Chondrocyte (in vitro differentiated cells): ENCODE results near the gene QSER1. TPM values are rescaled to one million over a fixed set of nuclear protein-coding genes. Genes with fewer than 3 reads are reported as not detected.
"Not testable (repeated sequence)": the region's sequence is repeated elsewhere in the genome, so short reads cannot be mapped to it uniquely, and the experiment has no call there.

Source experiments
- DNase-seq: peaks from one replicate; pipeline ENCODE4 v3.0.0; 2021; ENCODE audit warnings: mixed read lengths, low spot score
- H3K27ac Mint-ChIP-seq: one replicate; pipeline ENCODE4 v1.8.0; 2021; ENCODE audit warnings: mild to moderate bottlenecking, moderate library complexity, mixed read lengths; ENCODE audit not compliant: unreplicated experiment
- H3K27me3 Mint-ChIP-seq: 2 replicates; pipeline ENCODE4 v1.8.0; 2021; ENCODE audit warnings: low read depth, mixed read lengths
- H3K36me3 Mint-ChIP-seq: 2 replicates; pipeline ENCODE4 v1.8.0; 2021; ENCODE audit warnings: low read depth, mixed read lengths
- H3K4me1 Mint-ChIP-seq: 2 replicates; pipeline ENCODE4 v1.8.0; 2021; ENCODE audit warnings: low read depth, mild to moderate bottlenecking, mixed read lengths
- H3K4me3 Mint-ChIP-seq: one replicate; pipeline ENCODE4 v1.8.0; 2021; ENCODE audit warnings: mild to moderate bottlenecking, moderate library complexity, mixed read lengths; ENCODE audit not compliant: unreplicated experiment
- H3K9me3 Mint-ChIP-seq: 2 replicates; pipeline ENCODE4 v1.8.0; 2021; ENCODE audit warnings: low read depth, mixed read lengths
- CTCF ChIP-seq: fragments of 200-600 bp; sonication (generic); IDR thresholded peaks from 2 replicates; pipeline ENCODE4 v1.5.0; 2021; ENCODE audit warnings: antibody characterized with exemption, mild to moderate bottlenecking, moderate library complexity
- total RNA-seq: library from RNA; stranded (reverse); gene quantifications from 3 replicates; pipeline ENCODE4 v1.2.1, GENCODE V29; 2021

The QSER1 gene
- total RNA-seq, 1 donor from 2014 or later, result 19.9 TPM

GRCh38 chr11:32852207-32852606, 40.4 kb upstream of the QSER1 start:
- no peak for DNase-seq
- TF ChIP-seq CTCF, result no peak
- Mint-ChIP-seq H3K27ac (no peak overlapping the region), H3K4me3 (no peak overlapping the region), H3K4me1 (no peaks in the 10 kb centered on the region), H3K36me3 (no peaks in the 10 kb centered on the region), H3K27me3 (peaks cover 45% of the 10 kb centered on the region), H3K9me3 (peaks cover 5% of the 10 kb centered on the region)

- Mint-ChIP-seq H3K36me3 (no peaks in the 10 kb centered on the region), H3K27ac (no peak overlapping the region), H3K9me3 (no peaks in the 10 kb centered on the region), H3K4me1 (no peaks in the 10 kb centered on the region), H3K27me3 (peaks cover 40% of the 10 kb centered on the region), H3K4me3 (no peak overlapping the region)
- DNase-seq, result no peak
- TF ChIP-seq CTCF, result no peak
Measured at GRCh38 chr11:32855601-32856000, 37.0 kb upstream of the QSER1 start.

GRCh38 chr11:32858731-32859130, 33.9 kb upstream of the QSER1 start:
- TF ChIP-seq CTCF, result no peak
- no peak overlapping the region for H3K27ac Mint-ChIP-seq
- H3K4me1 Mint-ChIP-seq, result no peaks in the 10 kb centered on the region
- no peak overlapping the region for H3K4me3 Mint-ChIP-seq
- H3K9me3 Mint-ChIP-seq, result no peaks in the 10 kb centered on the region
- H3K27me3 Mint-ChIP-seq, result peaks cover 40% of the 10 kb centered on the region
- DNase-seq, result no peak
- H3K36me3 Mint-ChIP-seq, result no peaks in the 10 kb centered on the region

GRCh38 chr11:32861850-32862577, 30.6 kb upstream of the QSER1 start:
- Mint-ChIP-seq H3K9me3 (no peaks in the 10 kb centered on the region), H3K27me3 (peaks cover 35% of the 10 kb centered on the region), H3K4me3 (no peak overlapping the region), H3K36me3 (peaks cover 2% of the 10 kb centered on the region), H3K4me1 (no peaks in the 10 kb centered on the region), H3K27ac (no peak overlapping the region)
- TF ChIP-seq CTCF, result no peak
- DNase-seq, result no peak

- H3K9me3 Mint-ChIP-seq, result peaks cover 5% of the 10 kb centered on the region
- no peak for DNase-seq
- peaks cover 32% of the 10 kb centered on the region for H3K27me3 Mint-ChIP-seq
- no peaks in the 10 kb centered on the region for H3K4me1 Mint-ChIP-seq
- no peak overlapping the region for H3K4me3 Mint-ChIP-seq
- no peak for TF ChIP-seq CTCF
- H3K36me3 Mint-ChIP-seq, result peaks cover 4% of the 10 kb centered on the region
- H3K27ac Mint-ChIP-seq, result no peak overlapping the region
Measured at GRCh38 chr11:32864555-32864954, 28.1 kb upstream of the QSER1 start.

- H3K4me3 Mint-ChIP-seq, H3K36me3 Mint-ChIP-seq, H3K27ac Mint-ChIP-seq, H3K4me1 Mint-ChIP-seq, DNase-seq: not testable (repeated sequence)
- Mint-ChIP-seq H3K27me3 (peaks cover 22% of the 10 kb centered on the region), H3K9me3 (peaks cover 12% of the 10 kb centered on the region)
Measured at GRCh38 chr11:32868752-32869151, 23.9 kb upstream of the QSER1 start.
